ENCODE data around the gene DERL3.
"Not testable (repeated sequence)": the region's sequence is repeated elsewhere in the genome, so short reads cannot be mapped to it uniquely, and the experiment has no call there.

The DERL3 gene

GRCh38 chr22:23838681-23839468, at the start of gene DERL3:
Gene DERL3 (minus strand): TSS chr22:23839006. CDS start chr22:23838987, 19 bp downstream.
- DNase-seq = peak; percentile 96 to 98

DNA sequence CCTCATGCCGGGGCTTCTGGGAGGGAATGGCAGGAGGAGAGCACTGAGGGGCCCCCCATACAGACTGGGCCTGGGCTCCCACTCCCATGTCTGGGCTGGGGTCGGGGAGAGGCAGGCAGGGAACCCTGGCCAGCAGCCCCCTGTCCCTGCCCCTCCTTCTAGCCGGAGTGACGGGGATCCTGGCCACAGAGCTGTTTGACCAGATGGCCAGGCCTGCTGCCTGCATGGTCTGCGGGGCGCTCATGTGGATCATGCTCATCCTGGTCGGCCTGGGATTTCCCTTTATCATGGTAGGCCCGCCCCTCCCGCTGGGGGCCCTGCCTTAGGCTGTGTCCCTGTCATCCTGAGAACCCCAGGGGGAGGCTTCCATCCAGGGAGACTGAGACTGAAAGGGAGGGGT, 45.3 kb upstream of the DERL3 start:
- DNase-seq = no peak

DNA sequence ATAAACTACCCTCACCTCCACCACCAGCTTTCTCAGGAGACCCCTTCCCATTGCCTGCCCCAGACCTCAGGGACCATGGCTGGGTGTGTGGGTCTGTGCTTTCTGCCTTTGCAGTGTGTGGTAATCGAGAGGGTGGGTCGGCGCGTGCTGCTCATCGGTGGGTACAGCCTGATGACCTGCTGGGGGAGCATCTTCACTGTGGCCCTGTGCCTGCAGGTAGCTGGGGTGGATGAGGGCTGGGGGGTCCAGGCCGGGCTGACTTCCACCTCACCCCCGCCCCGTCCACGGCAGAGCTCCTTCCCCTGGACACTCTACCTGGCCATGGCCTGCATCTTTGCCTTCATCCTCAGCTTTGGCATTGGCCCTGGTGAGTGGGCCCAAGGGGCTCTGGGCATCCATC, 44.9 kb upstream of the DERL3 start:
- DNase-seq = no peak

- DNase-seq = no peak
These were observed 43.6 kb upstream of the DERL3 start for GRCh38 chr22:23882370-23882769.

- no peak for DNase-seq
These were observed 39.4 kb upstream of the DERL3 start for GRCh38 chr22:23878219-23878618.

DNA sequence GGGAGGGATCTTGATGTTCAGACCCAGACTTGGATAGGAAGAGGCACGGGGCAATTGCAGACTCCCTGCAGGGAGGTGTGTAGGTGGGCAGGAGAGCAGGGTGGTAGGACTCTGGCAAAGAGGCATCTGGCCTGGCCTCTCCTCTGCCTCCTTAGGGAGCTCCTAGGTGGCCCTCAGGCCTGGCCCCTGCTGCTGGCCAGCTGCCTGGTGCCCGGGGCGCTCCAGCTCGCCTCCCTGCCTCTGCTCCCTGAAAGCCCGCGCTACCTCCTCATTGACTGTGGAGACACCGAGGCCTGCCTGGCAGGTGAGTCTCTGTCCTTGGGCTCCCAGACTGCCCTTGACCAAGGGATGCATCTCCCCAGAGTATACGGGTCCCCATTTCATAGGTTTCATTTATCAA, 38.8 kb upstream of the DERL3 start:
- DNase-seq = no peak

DNA sequence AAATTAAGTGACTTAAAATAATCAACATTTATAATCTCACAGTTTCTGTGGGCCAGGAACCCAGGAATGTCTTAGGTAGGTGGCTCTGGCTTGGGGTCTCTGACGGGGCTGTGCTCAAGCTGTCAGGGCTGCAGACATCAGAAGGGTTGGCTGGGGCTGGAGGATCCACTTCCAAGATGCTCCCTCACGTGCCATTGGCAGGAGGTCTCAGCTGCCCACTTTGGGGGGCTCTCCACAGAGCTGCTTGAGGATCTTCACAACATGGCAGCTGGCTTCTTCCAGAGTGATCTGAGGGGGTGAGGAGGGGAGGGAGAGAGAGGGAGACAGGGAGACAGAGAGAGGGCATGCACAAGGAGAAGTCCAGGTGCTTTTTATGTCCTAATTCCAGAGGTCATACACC, 37.0 kb upstream of the DERL3 start:
- DNase-seq = no peak

GRCh38 chr22:23874871-23875270, 36.1 kb upstream of the DERL3 start:
- no peak for DNase-seq

- DNase-seq = no peak
These were observed 29.8 kb upstream of the DERL3 start for GRCh38 chr22:23868580-23868979.

DNA sequence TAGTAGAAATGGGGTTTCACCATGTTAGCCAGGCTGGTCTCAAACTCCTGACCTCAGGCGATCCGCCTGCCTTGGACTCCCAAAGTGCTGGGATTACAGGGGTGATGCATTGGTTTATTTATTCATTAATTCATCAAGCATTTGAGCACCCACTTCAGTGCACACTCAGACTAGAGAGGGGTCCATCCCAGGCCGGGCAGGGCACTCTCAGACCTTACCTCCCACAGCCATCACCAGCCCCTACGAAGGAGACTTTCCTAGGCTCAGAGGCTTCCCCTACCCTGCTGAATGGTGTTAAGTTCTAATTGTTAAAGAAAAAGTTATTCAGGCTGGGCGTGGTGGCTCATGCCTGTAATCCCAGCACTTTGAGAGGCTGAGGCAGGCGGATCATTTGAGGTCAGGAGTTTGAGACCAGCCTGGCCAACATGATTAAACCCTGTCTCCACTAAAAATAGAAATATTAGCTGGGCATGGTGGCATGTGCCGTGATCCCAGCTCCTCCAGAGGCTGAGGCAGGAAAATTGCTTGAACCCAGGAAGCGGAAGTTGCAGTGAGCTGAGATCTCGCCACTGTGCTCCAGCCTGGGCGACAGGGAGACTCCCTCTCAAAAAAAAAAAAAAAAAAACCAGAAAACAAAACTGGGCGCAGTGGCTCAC, 25.8 kb upstream of the DERL3 start:
- DNase-seq = not testable (repeated sequence)

DNA sequence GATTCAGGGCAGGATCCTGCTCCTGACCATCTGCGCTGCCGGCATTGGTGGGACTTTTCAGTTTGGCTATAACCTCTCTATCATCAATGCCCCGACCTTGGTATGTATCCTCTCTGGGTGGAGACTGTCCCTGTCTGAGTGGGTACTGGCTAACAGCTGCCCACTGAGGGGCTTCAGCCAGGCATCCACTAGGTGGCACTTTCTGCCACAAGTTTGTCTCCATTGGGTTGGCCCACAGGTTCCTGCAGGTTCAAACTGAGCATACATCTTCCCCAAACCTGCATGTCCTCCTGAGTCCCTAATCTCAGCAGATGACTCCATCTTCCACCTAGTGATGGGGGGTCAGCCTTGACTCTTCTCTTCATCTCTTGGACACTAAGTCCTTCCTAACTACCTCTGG, 23.3 kb upstream of the DERL3 start:
- peak in 1 of 2 experiments; percentile 37 for DNase-seq

GRCh38 chr22:23860187-23860586, 21.4 kb upstream of the DERL3 start:
- not testable (repeated sequence) for DNase-seq

DNA sequence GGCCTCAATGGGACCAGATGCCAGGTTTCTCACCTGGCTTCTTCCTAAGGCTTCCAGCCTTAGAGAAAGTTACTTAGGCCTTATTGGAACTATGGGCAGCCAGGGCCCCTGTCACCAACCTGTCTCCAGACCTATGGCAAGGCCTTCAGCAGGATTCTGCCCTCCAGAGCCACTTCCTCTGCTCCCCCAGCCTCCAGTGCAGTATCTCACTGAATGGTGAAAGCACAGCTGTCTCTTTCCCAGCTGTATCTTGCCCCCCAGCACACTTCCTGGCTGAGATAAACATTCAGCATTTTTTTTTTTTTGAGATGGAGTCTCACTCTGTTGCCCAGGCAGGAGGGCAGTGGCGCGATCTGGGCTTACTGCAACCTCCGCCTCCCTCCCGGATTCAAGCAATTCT, 20.4 kb upstream of the DERL3 start:
- no peak for DNase-seq

DNA sequence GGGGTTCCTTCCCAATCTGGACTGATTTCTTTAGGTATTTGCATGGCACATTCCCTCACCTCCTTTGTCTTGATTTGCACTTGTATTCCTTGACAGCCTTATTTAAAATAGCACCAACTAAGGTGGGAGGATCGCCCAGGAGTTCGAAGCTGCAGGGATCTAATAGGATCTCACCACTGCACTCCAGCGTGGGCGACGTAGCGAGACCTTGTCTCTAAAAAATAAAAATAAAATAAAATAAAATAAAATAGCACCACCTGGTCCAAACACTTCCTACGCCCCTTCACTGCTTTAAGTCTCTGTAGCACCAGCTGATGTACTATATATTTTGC, 19.6 kb upstream of the DERL3 start:
- DNase-seq = no peak

DNA sequence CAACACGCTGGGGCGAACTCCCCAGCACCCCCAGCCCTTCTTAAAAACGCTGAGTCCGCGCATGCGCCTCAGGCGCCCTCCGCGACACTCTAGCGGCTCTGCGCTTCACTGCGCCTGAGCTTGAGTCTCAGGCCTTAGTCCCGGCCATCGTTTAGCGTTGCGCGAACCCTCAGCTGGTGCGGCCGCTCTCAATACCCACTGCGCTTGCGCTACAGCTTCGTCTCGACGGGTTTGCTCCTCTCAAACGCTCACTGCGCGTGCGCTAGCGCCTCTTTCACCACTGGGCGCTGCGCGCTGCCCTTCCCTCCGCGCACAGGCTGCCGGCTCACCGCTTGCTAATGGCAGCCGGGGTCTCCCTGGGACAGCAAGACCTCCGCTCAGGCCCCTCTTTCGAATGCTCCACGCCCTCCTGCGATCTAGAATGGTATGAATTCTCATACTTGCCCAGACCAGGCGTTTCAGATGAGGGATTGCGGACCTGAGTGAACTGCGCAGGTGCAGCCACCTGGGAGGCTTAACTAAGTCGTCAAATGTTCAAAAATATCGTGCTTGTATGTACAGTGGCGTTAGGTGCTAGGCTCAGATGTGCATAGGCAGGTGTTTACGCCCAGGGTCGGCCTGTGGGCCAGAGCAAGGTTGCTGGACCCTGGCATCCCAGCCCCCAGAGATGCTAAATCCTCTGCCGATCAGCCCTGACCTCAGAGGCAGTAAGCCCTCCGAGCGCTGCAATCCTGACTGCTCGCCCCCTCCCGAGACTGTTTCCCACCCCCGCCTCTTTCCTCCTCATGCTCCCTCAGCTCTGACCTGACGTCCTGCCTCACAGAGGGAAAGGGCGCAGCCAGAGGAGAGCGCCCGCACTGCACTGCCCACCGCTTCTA, 19.0 kb upstream of the DERL3 start, which contains the start of gene SLC2A11:
Gene SLC2A11 (plus strand): TSS at position 270 of the 878 bp plus-strand sequence. CDS start 125 bp downstream, at position 395.
- DNase-seq = peak; percentile 97 to 99

DNA sequence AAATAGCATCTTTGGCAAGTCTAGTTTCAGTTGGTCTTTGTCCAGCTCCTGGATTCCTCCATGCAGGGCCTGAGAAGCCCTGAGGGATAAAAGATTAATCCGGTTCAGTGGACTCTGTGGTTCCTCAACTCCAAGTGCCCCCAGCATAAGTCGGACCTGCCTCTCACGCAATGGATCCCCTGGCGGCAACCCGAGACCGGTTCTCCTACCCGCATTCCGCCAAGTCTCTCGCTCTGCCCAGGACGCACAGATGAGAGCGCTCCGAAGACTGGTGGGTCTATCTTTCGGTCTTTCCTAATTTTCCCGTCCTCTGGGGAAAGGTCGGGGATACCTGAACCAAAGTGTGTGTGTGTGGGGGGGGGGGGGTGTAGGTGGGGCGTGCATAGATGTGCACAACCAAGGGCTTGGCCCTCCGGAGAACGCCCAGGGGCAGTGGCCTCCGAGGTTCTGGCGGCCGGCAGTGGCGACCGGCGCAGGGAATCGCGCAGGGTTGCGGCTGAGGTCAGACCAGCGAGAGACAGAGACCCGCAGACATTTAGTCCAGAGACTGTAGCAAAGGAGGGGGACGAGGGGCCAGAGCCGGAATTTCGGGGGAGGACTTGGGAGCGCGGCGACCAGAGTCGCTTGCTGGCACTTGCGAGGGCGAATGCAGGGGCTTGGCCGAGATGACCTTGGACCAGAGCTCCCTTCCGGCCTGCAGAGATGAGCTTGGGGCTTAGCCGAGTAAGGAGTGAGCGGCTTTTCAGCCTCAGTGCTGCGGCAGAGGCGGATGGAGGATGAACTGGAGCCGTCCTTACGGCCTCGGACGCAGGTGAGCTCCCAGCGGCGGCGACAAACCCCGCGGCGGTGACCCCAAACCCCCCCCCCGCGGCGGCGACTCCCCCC, 18.2 kb upstream of the DERL3 start:
- DNase-seq = peak; percentile 42 to 73

DNA sequence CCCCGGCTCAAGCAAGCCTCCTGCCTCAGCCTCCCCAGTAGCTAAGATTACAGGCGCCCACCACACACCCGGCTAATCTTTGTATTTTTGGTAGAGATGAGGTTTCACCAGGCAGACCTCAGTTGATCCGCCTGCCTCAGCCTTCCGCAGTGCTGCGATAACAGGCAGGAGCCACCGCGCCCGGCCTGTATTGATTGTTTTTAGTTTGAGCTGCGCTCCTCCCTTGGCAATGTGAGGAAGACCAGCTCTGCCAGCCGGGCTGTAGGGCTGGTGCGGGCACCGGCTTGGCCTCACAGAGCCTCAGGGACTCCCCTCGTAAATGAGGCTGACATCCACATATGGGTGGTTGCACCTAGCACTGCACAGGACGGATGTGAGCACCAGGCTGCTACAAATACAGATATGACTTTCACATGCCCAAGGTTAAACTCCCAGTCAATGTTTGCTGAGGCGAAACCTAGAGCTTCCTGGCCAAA, 11.4 kb upstream of the DERL3 start:
- no peak for DNase-seq

DNA sequence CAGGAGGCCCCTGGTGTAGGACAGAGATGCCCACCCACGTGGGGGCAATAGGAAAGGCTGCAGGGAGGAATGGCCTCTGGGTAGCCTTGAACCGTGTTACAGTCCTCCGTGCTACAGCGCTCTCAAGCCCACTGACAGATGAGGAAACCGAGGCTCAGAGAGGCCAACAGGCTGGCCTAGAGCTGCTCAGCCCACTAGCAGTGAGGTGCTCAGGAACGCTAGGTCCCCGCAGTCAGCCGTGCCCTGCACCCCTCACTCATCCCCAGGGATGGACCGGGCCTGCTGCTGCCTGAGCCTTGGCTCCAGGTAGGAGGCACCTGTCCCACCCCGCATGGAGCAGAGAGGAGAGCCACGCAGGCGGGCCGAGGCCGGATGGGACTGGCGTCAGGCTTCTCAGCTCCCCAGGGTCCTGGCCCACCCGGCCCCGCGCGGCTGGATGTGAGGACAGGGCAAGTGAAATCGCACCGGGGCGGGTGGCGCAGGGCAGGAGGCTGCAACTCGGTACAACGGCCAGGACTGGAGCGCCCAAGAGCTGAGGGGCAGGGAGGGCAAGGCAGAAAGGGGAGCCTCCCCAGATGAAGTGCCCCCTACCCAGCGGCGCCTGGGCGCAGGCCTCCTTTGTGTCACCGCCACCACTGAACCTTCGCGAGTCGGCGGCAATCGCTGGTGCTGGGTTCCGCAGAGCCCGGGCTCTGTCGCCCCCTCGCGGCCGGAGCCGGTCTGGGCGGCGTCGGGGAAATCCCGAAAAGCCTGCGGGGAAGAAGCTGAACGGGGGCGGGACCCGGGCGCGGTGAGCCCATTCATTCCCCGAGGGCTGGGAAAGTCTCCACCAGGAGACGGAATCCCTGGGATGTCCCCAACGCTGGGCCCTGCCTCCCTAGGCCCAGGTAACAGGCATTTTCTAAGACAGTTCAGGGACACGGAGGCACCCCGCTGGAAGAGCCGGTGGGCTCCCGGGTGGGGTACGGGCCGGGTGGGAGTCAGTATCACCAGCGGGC, 10.5 kb upstream of the DERL3 start:
- DNase-seq = peak; percentile 76

DNA sequence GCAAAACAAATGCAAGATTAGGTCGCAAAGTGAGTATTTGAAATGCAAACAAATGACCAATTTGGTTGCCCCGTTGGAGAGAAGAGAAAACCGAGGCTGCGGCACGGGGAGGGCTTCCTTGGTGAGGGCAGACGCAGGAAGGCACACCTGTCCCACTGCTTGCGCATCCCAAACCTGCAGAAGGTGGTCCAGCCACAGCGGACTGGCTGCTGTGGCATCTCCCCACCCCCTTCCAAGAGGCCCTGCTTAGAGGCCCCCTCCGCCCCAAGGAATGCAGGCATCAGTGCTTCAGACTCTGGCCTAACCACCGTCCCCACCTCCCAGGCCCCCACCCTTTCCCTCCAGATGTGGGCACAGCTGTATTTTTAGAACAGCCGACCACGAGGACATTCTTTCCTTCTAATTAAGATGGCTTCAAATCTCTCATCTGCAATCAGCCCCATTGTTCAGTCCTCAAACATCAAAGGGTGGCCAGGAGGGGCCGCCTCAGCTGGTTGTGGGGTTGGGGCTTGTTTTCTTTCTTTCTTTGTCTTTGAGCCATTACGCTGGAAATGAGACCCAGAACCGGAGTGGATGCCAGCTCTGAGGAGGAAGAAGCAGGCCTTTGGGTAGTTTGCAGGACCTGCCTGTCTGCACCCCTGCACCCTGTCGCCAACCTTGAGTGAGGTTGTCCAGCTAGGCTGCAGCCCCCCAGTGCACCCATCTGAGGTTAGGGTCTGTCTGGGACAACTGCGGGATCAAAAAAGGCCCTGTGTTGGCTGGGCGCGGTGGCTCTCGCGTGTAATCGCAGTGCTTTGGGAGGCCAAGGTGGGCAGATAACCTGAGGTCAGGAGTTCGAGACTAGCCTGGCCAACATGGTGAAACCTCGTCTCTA, 9.4 kb upstream of the DERL3 start:
- no peak for DNase-seq
